Stimulated activated CD8-positive, alpha-beta memory T cell treated with anti-CD3 and anti-CD28 coated beads, Interleukin-7, amount 100 ng/mL, for 48 hours (primary cell): ENCODE results near the gene TRPT1.

ENCODE experiments used
- DNase-seq, 2 donors: peaks; one replicate each; pipeline ENCODE4 v3.0.0-alpha.2; 2020; ENCODE audit warnings: low read depth in 1 of 2; ENCODE audit errors: extremely low read depth in 1 of 2

TRPT1 gene

DNA sequence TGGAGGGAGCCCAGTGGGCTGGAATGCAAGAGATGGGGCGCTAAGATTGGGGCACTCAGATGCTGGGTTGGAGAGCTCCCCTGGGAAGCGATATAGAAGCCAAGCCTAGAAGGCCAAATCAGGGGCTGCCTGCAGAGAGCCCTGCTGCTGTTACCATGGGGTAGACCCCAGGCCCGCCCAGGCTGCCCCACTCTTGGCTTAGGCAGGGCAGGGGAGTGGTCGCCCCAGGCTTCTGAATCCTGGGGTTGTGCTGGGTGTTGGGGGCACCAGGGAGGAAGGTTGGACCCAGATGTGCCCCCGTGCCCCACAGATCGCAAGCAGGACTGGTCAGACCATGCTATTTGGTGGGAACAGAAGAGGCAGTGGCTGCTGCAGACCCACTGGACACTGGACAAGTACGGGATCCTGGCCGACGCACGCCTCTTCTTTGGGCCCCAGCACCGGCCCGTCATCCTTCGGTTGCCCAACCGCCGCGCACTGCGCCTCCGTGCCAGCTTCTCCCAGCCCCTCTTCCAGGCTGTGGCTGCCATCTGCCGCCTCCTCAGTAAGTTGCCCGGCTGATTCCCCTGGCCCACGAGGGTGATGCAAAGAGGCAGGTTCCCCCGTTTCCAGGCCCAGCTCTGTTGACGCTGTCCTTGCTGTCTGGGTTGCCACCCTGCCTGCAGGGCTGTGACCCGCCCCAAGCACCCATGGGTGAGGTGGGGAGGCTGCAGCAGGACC, 15.5 kb downstream of the TRPT1 start:
- no peak for DNase-seq

DNA sequence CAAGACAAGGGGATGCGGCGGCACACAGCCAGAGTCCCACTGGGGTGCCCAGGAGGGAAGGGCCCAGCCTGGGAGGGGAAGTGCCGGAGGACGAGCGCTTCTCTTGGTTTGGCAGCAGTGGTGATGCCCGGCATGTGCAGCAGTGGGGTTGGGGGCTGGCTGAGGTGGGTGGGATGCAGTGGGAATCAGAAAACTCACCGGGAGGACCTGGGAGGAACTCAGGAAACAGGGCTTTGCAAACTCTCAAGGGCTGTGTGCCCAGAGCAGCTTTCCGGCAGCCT, 16.5 kb downstream of the TRPT1 start:
- DNase-seq, result no peak

DNA sequence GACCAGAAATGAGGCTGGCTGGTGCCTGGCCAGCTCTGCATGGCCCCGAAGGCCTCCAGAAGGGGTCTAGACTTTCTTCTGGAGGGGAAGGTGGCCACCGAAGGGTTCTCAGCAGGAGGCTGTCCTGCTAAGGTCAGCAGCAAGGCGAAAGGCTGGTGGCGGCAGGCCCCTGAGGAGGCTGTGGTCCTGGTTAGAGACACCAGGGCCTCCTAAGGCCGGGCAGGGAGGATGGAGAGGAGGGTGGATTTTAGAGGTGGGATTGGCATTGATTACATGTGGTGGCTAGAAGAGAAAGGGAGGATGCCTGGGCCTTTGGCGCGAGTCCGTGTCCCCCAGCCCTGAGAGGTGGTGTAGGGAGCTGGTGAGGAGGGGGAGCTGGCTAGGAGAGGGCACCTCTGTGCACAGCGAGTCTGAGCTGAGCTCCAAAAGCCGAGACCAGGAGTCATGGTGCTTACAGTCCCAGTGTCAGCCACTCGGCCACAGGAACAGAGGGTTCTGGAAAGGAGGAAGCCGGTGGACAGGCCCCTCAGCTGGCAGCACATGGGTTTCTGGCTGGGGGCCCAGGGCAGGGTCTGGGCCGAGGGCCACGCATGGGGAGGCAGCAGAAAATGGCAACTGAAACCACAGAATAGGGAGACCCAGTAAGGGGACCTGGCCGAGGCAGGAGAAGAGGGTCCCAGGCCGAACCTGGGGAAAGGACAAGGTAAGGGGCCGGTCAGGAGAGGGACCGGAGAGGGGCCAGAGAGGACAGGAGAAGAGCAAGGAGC, 17.0 kb downstream of the TRPT1 start:
- no peak for DNase-seq

DNA sequence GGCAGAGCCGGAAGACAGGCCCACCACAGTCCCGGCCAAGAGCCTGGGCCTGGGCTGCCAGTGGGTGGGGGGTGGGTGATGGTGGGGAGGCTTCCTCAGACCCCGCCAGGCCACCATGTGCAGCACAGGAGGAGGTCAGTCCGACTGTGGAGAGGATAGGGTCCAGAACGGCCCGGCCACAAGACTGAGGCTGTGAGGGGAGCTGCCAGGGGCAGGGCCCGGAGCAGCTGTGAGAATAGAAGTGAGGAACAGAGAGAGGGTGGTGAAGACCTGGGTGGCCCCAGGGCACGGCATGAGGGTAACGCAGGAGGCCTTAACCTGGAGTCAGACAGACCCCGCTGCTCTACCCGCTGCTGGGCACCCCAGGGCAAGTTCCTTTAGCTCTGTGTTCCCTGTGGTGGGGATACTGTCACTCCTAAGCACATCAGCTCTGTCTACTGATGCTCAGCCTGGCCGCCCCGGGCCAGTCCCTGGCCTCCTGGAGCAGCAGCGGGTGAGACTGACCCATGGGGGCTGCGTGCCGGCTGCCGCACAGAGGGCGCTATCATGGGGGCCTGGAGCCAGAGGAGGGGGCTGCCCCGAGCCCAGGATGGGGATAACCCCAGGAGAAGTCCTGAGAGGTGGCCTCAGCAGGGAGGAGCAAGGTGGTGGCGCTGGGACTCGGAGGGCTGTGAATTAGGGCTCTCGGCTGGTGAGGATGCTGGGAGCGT, 17.7 kb downstream of the TRPT1 start:
- DNase-seq, result no peak

DNA sequence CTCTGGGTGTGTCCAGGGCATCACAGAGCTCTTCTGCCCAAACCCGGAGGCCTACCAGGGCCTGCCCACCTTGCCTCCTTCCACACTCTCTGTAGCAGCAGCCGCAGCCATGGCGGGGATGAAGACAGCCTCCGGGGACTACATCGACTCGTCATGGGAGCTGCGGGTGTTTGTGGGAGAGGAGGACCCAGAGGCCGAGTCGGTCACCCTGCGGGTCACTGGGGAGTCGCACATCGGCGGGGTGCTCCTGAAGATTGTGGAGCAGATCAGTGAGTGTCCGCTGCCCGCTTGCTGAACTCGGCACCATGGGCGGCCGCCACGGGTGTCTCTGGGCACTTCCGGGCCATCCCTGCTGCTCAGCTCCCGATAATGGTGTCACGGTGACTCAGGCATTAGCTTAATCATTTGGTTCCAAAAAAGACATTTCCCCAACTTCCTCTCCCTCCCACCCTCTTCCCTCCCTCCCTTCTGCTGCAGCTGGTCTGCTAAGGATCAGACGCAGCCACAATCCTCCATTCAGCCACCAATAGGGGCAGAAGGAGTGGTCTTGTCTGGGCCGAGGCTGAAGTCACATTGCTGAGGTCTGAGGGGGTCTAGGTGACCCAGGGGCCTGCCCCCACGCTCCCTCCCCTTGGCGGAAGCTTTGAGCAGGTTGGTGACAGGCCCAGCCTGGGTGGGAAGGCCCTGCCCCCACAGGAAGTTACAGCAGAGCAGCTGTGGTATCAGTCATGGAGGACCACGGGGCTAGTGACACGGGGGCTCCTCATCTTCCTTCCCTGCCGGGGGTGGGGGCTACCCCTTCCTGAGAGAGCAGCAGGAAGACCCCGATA, 18.5 kb downstream of the TRPT1 start:
- DNase-seq, result peak; percentile 76 to 90

DNA sequence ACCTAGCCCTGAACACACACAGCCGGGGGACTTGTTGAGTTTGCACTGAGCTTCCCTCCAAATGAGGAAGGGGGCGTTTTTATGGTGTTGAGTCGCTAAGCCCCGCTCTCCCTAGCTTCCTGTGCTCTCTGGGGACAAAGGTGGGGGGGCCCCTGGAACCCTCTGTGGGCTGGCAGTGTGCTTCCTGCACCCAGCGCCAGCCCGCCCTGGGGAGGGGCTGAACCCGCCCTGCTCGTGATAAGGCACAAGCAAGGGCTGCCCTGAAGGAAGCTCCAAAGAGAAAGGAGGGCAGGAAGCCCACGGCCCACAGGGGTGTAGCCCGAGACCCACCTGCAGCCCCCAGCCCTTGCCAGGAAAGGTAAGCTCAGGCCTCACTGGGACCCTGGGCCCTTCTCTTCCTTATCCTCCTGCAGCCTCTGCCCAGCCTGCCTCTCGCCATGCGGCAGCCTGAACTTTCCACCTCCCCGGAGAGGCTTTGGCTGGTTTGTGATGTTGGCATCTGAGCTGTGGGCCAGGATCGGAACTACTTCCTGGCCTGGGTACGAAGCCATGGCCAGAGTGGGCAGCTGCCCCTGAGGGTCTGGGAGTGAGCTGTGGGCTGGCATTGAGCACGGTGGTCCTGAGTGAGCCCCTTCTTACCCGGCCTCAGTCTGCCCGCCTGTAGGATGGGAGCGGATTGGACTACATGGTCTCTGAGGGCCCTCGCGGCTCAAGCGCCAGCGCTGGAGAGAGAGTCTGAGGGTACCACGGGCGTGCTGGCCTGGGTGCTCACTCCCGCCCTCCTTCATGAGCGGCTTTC, 19.3 kb downstream of the TRPT1 start, which contains the start of gene FERMT3:
Gene FERMT3 (plus strand): TSS at position 265 of the 799 bp plus-strand sequence. CDS start 644 bp downstream, outside the sequence.
- DNase-seq, result peak; percentile 69 to 78

DNA sequence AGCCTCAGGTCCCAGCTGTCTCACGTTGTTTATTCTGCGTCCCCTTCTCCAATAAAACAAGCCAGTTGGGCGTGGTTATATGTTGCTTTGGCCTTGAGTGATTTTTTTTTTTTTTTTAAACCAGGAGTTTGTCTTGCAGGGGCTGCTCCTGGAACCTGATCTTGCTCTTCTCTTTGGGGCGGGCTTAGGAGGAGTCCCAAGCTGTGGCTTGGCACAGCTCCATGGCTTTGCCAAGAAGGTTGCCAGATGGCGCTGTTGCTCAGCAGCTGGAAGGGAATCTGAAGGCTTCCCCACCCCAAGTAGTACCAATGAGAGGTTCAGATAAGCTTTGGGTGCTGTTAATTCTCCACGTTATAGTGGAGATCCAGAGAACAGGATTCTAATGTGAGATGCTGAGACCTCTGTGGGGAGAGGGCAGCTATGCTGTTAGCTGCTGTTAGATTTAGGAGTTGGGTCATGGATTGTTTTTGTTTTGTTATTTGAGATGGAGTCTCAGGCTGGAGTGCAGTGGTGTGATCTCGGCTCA, 21.5 kb downstream of the TRPT1 start:
- DNase-seq, result peak in 1 of 2 donors; percentile 61

DNA sequence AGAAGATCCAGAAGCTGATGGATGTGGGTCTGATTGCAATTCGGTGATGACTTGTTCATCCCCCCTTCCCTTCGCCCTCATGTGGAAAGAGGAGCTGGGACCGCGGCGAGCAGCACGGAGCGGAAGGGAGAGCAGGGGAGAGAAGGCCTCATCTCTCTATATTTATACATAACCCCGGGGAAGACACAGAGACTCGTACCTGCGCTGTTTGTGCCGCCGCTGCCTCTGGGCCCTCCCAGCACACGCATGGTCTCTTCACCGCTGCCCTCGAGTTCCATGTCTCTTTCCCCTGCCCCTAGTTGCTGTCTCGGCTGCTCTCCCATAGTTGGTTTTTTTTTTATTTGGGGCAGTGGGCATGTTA, 21.9 kb downstream of the TRPT1 start:
- DNase-seq, result no peak

DNA sequence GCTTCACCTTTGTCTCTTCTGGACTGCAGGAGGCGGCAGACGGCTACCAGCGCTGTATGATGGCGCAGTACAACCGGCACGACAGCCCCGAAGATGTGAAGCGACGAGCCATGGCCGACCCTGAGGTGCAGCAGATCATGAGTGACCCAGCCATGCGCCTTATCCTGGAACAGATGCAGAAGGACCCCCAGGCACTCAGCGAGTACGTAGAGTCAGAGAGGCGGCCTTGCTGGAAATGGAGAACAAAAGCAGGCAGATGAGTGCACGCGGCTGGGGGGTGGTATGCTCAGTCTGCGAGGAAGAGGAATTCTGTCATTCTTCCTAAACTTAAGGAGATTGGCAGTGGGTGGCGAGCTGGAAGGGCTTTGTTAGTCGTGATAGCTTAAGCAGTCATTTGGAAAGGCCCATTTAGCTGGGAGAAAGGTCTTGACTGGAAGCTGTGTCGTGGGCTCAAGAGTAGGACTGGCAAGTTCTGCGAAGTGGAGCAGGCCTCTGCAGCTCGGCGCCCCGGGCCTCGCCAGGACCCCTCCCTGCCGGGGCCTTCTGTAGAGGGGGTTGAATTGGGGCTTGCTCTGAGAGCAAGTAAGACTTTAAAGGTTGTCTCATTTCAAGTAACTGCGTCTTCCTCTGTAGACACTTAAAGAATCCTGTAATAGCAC, 22.4 kb downstream of the TRPT1 start:
- DNase-seq, result no peak

DNA sequence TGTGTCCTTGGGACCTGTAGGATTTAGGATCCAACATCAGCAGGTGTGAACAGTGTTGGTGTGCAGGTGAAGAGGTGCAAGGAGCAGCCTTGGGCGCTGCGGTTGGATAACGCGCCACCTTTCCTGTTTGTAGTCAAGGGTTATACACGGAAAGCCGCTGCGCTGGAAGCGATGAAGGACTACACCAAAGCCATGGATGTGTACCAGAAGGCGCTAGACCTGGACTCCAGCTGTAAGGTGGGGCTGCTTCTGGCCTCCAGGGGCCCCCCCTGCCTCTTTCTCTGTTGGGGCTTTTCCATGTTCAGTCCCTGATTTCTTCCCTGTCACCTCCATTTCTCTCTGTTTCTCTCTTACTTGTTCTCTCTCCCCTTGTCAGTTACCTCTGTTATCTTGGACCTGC, 23.0 kb downstream of the TRPT1 start:
- DNase-seq, result no peak

DNA sequence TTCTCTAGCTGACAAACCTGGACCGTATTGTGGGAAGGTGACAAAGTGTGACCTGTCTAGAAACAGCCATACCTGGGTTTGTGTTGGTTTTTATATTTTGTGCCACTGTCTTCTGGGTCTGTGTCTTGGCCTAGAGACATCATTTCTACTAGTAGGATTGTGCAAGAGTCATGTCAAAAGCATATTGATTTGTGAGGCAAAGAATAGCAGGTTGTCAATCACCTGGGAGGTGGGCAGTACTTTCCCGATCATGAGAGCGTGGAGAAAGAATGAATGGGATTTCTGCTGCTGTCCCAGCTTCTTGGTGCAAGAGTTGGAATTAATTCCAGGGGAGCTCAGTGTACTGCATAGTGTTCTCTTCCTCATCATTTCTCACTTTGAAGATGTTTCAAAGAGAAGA, 24.4 kb downstream of the TRPT1 start:
- DNase-seq, result no peak

DNA sequence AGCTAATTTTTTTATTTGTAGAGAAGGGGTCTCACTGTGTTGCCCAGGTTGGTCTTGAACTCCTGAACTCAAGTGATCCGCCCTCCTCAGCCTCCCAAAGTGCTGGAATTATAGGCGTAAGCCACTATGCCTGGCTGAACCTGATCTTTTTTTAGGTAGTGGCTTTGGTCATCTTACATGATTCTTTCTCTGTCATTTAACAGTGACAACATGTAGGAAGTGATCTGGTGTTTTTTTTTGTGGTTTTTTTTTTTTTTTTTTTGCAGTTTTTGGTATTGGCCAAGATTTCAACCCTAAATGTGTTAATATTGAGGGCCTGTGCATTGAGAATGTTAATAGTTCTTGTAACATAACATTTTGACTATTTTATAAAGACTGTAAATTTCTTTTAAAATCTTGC, 27.5 kb downstream of the TRPT1 start:
- DNase-seq, result no peak

DNA sequence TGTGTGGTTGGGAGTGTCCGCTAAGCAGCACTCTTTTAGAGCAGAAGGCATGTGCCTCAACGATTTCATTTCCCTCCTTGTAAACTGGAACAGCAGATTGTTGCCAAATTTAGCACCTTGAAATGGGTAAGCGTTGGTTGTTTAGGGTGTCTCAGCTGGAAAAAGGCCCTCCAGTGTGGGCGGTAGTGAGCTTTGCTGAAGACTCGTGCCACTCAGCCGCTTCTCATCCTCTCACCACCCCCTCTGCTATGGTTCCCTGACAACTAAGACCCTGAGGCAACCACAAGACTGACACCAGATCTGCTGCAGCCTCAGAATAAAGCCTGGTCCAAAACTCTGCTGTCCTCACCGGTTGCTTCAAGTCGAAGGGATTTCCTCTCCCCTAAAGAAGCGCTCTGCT, 29.4 kb downstream of the TRPT1 start:
- DNase-seq, result no peak

DNA sequence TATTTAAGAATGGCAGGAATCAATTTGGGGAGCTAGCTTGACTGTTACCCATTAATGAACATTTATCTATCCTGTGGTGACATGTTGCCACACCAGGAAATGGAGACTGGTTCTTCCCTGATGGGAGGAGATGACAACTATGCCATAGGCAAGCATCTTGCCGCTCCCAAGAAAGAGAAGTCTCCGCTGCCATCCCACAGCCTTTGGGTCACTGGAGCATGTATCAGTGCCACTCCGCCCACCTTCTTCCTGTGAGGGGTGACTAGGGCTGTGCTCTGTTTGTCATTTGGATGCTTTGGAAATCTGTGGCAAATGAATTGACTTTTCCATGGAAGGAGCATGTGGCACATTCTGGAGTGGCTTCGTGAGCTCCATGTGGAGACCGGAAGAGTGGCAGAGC, 33.6 kb downstream of the TRPT1 start:
- no peak for DNase-seq

DNA sequence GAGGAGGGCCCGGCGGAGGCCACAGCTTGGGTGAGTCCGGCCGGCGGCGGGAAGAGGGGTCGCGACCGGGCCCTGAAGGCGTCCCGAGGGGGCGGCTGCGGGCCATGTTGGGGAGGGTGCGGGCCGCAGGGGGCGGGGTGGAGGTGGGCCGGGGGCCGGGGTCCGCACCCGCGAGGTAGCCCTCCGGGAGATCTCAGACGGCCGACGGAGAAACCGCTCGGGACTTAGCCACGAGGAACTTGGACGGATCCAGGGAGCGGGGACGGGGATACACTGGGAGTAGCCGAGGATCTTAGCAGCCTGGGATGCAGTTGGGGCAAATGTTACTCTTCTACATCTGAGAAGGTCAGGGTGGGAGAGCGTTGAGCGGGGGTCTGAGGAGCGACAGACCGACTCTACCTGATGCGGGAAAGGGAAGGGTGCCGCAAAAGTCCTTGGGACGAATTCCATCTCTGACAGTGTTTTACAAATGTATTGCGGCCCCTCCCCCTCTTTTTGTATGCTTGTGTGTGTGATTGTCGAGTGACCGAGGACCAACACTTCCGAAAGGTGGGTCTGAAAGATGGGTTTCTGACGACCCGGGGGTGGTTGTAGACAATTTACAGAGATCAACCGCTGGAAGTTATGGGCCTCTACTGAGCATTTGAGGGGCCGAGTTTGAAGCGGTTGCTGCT, 39.4 kb downstream of the TRPT1 start:
- DNase-seq, result peak in 1 of 2 donors; percentile 57

DNA sequence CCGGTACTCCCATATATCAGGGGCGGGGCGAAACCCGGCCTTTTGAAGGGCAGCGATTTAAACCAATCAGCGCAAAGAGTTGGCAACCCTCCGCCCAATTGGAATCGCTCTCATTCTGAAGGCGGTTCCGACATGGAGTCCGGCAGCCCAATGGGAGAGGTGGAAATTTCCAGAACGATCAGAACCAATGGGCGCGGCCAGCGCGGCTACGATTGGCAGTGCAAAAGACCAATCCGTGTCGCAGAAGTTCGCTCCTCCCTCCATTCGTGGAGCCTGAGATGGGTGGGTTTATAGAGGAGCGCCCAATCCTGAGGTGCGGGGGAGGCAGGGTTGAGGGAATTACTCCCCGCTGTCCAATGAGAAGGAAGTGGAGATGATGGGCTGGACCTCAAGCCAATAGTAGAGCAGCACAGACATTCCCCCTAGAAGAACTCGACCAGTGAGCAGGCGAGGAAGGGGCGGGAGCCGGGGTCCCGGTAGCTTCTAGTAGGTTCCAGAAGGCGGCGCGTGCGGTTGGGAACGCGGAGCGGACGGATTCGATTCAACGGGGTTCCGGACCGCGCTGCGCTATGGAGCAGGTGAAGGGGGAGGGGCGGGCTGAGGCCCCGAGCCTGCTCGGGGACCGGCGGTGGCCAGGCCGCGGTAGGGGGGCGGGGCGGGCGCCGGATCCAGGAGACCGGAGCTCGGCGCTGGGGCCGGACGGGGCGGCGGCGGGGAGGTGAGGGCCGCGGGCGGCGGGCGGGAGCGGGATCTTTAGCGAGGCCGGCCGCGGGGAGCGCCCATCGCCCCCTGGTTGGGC, 40.1 kb downstream of the TRPT1 start, which contains the start of gene STIP1:
Gene STIP1 (plus strand): TSS at position 479 of the 799 bp plus-strand sequence. CDS start 91 bp downstream, at position 570.
- peak; percentile 97 to 99 for DNase-seq

DNA sequence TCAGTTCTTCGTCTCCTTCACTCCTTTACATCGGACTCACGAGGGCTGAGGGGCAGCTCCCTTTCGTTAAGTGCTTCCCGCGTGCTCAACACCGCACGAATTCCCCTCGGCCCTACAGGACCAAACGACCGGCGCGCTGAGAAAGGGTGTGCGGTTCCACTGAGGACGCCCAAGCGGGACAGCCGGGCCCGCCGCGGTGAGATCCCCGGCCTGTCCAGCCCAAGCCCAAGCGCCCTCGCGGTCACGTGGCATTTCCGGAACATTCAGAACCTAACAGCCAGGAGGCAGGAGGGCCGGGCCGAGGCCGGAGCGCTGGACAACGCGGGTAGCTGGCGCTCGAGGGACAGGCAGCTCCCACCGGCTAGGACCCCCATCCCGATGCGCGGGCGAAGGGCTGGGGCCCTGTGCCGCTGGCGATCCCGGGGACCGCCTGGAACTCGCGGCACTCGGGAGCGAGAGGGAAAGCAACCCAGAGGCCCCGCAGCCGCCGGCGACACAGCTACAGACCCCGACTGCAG, 40.8 kb downstream of the TRPT1 start:
- no peak for DNase-seq

DNA sequence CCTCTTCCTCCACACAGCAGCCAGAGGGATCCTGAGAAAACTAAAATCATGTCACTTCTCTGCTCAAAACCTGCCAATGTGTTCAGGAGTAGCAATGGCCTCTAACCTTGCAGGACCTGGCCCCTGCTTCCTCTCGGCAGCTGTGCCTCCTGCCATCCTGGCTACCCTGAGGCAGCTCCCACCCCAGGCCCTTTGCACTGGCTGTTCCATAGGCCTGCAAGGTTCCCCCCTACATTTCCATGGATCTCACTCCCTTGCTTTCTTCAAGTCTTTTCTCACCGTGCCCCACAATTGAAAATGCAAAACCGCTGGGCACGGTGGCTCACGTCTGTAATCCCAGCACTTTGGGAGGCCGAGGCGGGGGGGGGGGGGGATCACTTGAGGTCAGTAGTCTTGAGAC, 42.1 kb downstream of the TRPT1 start:
- no peak for DNase-seq
